Endothelial cell of umbilical vein (primary cell): ENCODE data around the gene USP25. TPM values are rescaled to one million over a fixed set of nuclear protein-coding genes. Genes with fewer than 3 reads are reported as not detected.

ENCODE experiments used
- BruUV-seq: library from RNA; stranded (reverse); fragments of 400-500 nt; replicated peaks from 2 replicates; lab custom pipeline; 2021; lab: Mats Ljungman, UMichigan
- CTCF ChIA-PET: fragments of 300-600, 350-600 bp; sonication (Branson Sonifier 250); formaldehyde crosslinking; loops from one replicate; lab custom pipeline; 2021; ENCODE audit warnings: antibody characterized with exemption, inconsistent platforms; lab: Charles Lee
- POLR2A ChIA-PET: fragments of 300-600, 350-600 bp; sonication (Branson Sonifier 250); formaldehyde crosslinking; loops from one replicate; lab custom pipeline; 2021; ENCODE audit warnings: antibody characterized with exemption, inconsistent platforms; lab: Charles Lee
- DNase-seq: peaks from one replicate; pipeline ENCODE4 v3.0.0-alpha.2; 2011; ENCODE audit warnings: low read depth, low spot score
- FAIRE-seq: peaks from 2 replicates; lab custom pipeline; 2011; peaks lifted over from hg19 to GRCh38; lab: Jason Lieb, UNC
- H2AFZ ChIP-seq: 2 replicates; pipeline ENCODE4 v1.6.0; 2012; ENCODE audit warnings: low read depth, low read length, control low read depth, inconsistent platforms
- H3K27ac ChIP-seq: 2 replicates; pipeline ENCODE4 v1.5.1; 2011; ENCODE audit warnings: low read depth, mild to moderate bottlenecking, control low read depth, low read length, moderate library complexity; ENCODE audit not compliant: insufficient read depth
- H3K27me3 ChIP-seq, 2 experiments: 2 replicates each; pipeline versions ENCODE4 v1.6.0 to v1.6.1; 2011; ENCODE audit warnings: low read length in 2 of 2, mixed read lengths in 1 of 2; ENCODE audit not compliant: control insufficient read depth in 2 of 2, insufficient read depth in 2 of 2
- H3K36me3 ChIP-seq, 2 experiments: 2 replicates in 1 of 2; 3 replicates in 1 of 2; pipeline ENCODE4 v1.5.1; 2011; ENCODE audit warnings: low read length in 2 of 2, mild to moderate bottlenecking in 1 of 2, moderate library complexity in 1 of 2; ENCODE audit not compliant: control insufficient read depth in 2 of 2, insufficient read depth in 2 of 2; ENCODE audit errors: extremely low read depth in 1 of 2
- H3K4me1 ChIP-seq: 3 replicates; pipeline ENCODE4 v1.5.1; 2011; ENCODE audit warnings: mild to moderate bottlenecking, low read length; ENCODE audit not compliant: control insufficient read depth, insufficient read depth; ENCODE audit errors: extremely low read depth
- H3K4me2 ChIP-seq: 2 replicates; pipeline ENCODE4 v1.6.1; 2011; ENCODE audit warnings: low read length, control low read depth, mixed read lengths; ENCODE audit not compliant: insufficient read depth
- H3K4me3 ChIP-seq, 3 experiments: fragments of 200-600 bp in 1 of 3; sonication (generic), shearing (Covaris generic) in 1 of 3; replicated peaks in 1 of 3; 2 replicates each; pipeline ENCODE4 v1.5.1; 2011 to 2016; ENCODE audit warnings: control low read depth in 3 of 3, low read length in 3 of 3, mild to moderate bottlenecking in 2 of 3, inconsistent platforms in 1 of 3, low read depth in 1 of 3, moderate library complexity in 1 of 3; ENCODE audit not compliant: insufficient read depth in 1 of 3
- H3K79me2 ChIP-seq: 2 replicates; pipeline ENCODE4 v1.6.0; 2012; ENCODE audit warnings: low read length, inconsistent platforms; ENCODE audit not compliant: control insufficient read depth, insufficient read depth
- H3K9ac ChIP-seq: replicated peaks from 2 replicates; pipeline ENCODE3; 2011; ENCODE audit warnings: low read length, control low read depth; ENCODE audit not compliant: insufficient read depth; ENCODE audit errors: extremely low read depth
- H3K9me1 ChIP-seq: replicated peaks from 3 replicates; pipeline ENCODE4 v1.6.0; 2011; ENCODE audit warnings: mild to moderate bottlenecking, low read length; ENCODE audit not compliant: control insufficient read depth, insufficient read depth; ENCODE audit errors: extremely low read depth
- H3K9me3 ChIP-seq: replicated peaks from 2 replicates; pipeline ENCODE4 v1.5.1; 2012; ENCODE audit warnings: low read length, inconsistent platforms; ENCODE audit not compliant: control insufficient read depth, insufficient read depth
- H4K20me1 ChIP-seq: replicated peaks from 2 replicates; pipeline ENCODE3; 2011; ENCODE audit warnings: mild to moderate bottlenecking, low read length; ENCODE audit not compliant: control insufficient read depth, insufficient read depth; ENCODE audit errors: extremely low read depth
- CTCF ChIP-seq, 2 donors: IDR thresholded peaks; 1 replicate in 1 of 2; 2 replicates in 1 of 2; pipeline ENCODE4 v1.5.1; 2011; ENCODE audit warnings: low read length in 2 of 2, mild to moderate bottlenecking in 2 of 2, moderate library complexity in 2 of 2, control low read depth in 1 of 2, inconsistent platforms in 1 of 2, low read depth in 1 of 2; ENCODE audit not compliant: insufficient read depth in 1 of 2; ENCODE audit errors: extremely low read depth in 1 of 2
- EZH2 ChIP-seq: IDR thresholded peaks from 2 replicates; pipeline ENCODE4 v1.6.1; 2012; ENCODE audit warnings: borderline replicate concordance, low read depth, mild to moderate bottlenecking, moderate library complexity, low read length, inconsistent platforms; ENCODE audit not compliant: severe bottlenecking
- FOS ChIP-seq: IDR thresholded peaks from 2 replicates; pipeline ENCODE4 v1.6.1; 2011; ENCODE audit warnings: mild to moderate bottlenecking, low read length, moderate library complexity, borderline replicate concordance; ENCODE audit not compliant: insufficient read depth
- MYC ChIP-seq: IDR thresholded peaks from one replicate; pipeline ENCODE4 v1.6.1; 2011; ENCODE audit warnings: mild to moderate bottlenecking, low read depth, low read length
- POLR2A ChIP-seq: IDR thresholded peaks from 2 replicates; pipeline ENCODE4 v1.6.1; 2012; ENCODE audit warnings: low read depth, mild to moderate bottlenecking, control low read depth, low read length
- POLR2AphosphoS5 ChIP-seq: IDR thresholded peaks from 2 replicates; pipeline ENCODE4 v1.6.1; 2012; ENCODE audit warnings: low read depth, mild to moderate bottlenecking, control low read depth, low read length, moderate library complexity; ENCODE audit not compliant: insufficient read depth
- dilution Hi-C: fragments of 300-500 bp; cut with MboI; formaldehyde crosslinking; loops from one replicate; pipeline ENCODE4 v1.15.0; 2019; ENCODE audit warnings: low sequenced_read_pairs; ENCODE audit not compliant: extremely low pct_ligation_motif_present
- intact Hi-C: fragments of 100-400 bp; cut with micrococcal nuclease; formaldehyde crosslinking; loops from one replicate; pipeline ENCODE4 v1.10.0; 2022
- polyA plus RNA-seq, 4 experiments: library from polyadenylated mRNA; depleted of rRNA in 3 of 4; stranded (reverse) in 3 of 4; unstranded in 1 of 4; fragments of >200 nt; gene quantifications; 2 replicates each; pipeline versions ENCODE4 v1.2.1 to v1.2.3, GENCODE V29; 2011 to 2012; ENCODE audit warnings: missing spikeins in 1 of 4
- total RNA-seq: library from RNA; stranded (reverse); gene quantifications from 2 replicates; pipeline ENCODE4 v1.2.3, GENCODE V29; 2021
- TF ChIP-seq, protein P1 (sequence below): IDR thresholded peaks from 2 replicates; pipeline ENCODE4 v1.6.1; 2011; ENCODE audit not compliant: insufficient read depth, insufficient read length

The USP25 gene
- total and polyA plus RNA-seq, 2 donors (not counting 3 experiments of a cell fraction or from before 2014, with no cell fraction given): 14.4 to 67.5 TPM

DNA sequence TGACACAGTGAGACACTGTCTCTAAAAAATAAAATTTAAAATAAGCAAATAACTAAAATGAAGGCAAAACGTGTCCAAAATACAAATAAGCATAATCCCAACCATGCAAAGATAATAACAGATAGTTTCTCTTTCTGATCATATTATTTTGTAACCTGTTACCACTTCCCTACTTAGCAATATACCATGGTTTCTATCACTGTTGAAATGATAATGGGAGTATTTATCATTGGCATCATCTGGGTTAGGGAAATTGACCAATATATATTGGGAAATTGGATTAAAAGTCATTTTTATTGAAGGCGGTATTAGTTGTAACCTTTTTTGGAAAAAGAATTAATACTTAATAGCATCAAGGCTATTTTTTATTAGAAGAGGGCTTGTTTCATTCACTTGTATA lies 47.0 kb downstream of the USP25 start:
- H3K27ac ChIP-seq: no peak overlapping the region
- intact Hi-C loops (no loop called here), dilution Hi-C loops (no loop called here)
- peaks cover 65% of the 10 kb centered on the region for H3K79me2 ChIP-seq
- FAIRE-seq (no peak), DNase-seq (no peak)
- POLR2A ChIA-PET: no interaction called here
- H3K27me3 ChIP-seq: no peaks in the 10 kb centered on the region
- TF ChIP-seq FOS (no peak), CTCF (IDR thresholded peaks at IDR 0.05; ENCODE audit: extremely low read depth in 1 of 2, insufficient read depth in 1 of 2, low read depth in 1 of 2, low read length in 2 of 2) (no peak), MYC (no peak), POLR2A (no peak), EZH2 (no peak), POLR2AphosphoS5 (no peak)
- TF ChIP-seq, protein P1, sequence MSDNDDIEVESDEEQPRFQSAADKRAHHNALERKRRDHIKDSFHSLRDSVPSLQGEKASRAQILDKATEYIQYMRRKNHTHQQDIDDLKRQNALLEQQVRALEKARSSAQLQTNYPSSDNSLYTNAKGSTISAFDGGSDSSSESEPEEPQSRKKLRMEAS: no peak
- H3K4me3 ChIP-seq: no peak overlapping the region
- peaks cover 5% of the 10 kb centered on the region for H3K4me1 ChIP-seq
- CTCF ChIA-PET: no interaction called here
- peaks cover 0 to 9% of the 10 kb centered on the region in 2 experiments for H3K36me3 ChIP-seq
- no peak overlapping the region for H3K9ac ChIP-seq
- H2AFZ ChIP-seq: no peak overlapping the region
- no peak overlapping the region for H3K4me2 ChIP-seq
- H4K20me1 ChIP-seq: peaks cover 2% of the 10 kb centered on the region
- no TSS peak for BruUV-seq
- H3K9me3 ChIP-seq: no peaks in the 10 kb centered on the region
- peaks cover 2% of the 10 kb centered on the region for H3K9me1 ChIP-seq
